HFF-Myc (cell line): ENCODE results near the gene ZNF664.

Source experiments
- DNase-seq: peaks from one replicate; pipeline ENCODE4 v3.0.0-alpha.2; 2011; ENCODE audit warnings: low read depth; ENCODE audit errors: extremely low read depth
- H3K4me3 ChIP-seq: replicated peaks from 2 replicates; pipeline ENCODE4 v1.5.1; 2011; ENCODE audit warnings: low read depth, mild to moderate bottlenecking, control low read depth, low read length
- CTCF ChIP-seq: IDR thresholded peaks from 2 replicates; pipeline ENCODE4 v1.5.1; 2012; ENCODE audit warnings: mild to moderate bottlenecking, low read depth, low read length, control low read depth; ENCODE audit errors: missing control alignments

ZNF664 gene

GRCh38 chr12:123972457-123973401, at the start of gene ZNF664, which contains the start of gene CCDC92:
ZNF664 (plus strand) TSS chr12:123973215; CDS start chr12:124012145, 38,930 bp downstream.
CCDC92 (minus strand) TSS chr12:123972831; CDS start chr12:123944305, 28,526 bp downstream.
- TF ChIP-seq CTCF: no peak
- peak; percentile 56 for DNase-seq
- peak within 1 kb of the TSS; percentile 72 for H3K4me3 ChIP-seq

- no peak for TF ChIP-seq CTCF
- H3K4me3 ChIP-seq: no peak overlapping the region
- DNase-seq: no peak
These were observed 49.1 kb upstream of the ZNF664 start for GRCh38 chr12:123923927-123924326.

GRCh38 chr12:123924539-123924938, 48.5 kb upstream of the ZNF664 start:
- no peak for DNase-seq
- no peak for TF ChIP-seq CTCF
- no peak overlapping the region for H3K4me3 ChIP-seq

- DNase-seq: no peak
- no peak overlapping the region for H3K4me3 ChIP-seq
These were observed 44.6 kb upstream of the ZNF664 start for GRCh38 chr12:123928274-123928865.

GRCh38 chr12:123928897-123929296, 44.1 kb upstream of the ZNF664 start:
- TF ChIP-seq CTCF: no peak
- DNase-seq: no peak
- no peak overlapping the region for H3K4me3 ChIP-seq

More at GRCh38 chr12:123928274-123928865, 44.6 kb upstream of the ZNF664 start:
- no peak for TF ChIP-seq CTCF

GRCh38 chr12:123929946-123930583, 43.0 kb upstream of the ZNF664 start:
- DNase-seq: no peak
- no peak overlapping the region for H3K4me3 ChIP-seq
- TF ChIP-seq CTCF: no peak
